Measurements from ENCODE around the gene NACAD. TPM values are rescaled to one million over a fixed set of nuclear protein-coding genes. Genes with fewer than 3 reads are reported as not detected.

The NACAD gene
- total and polyA plus RNA-seq, 8 donors: 2.0 to 10.9 (median 9.3) TPM

- H3K4me1 ChIP-seq: no peaks in the 10 kb centered on the region
- peaks cover 0 to 54% of the 10 kb centered on the region in 2 donors for H3K36me3 ChIP-seq
- TF ChIP-seq CTCF (IDR thresholded peaks at IDR 0.05): no peak
- no peak overlapping the region for H3K27ac ChIP-seq
- intact Hi-C loops (cut with DNase I): no loop called here
- H3K27me3 ChIP-seq: no peaks in the 10 kb centered on the region
- no peaks in the 10 kb centered on the region for H3K9me3 ChIP-seq
- ATAC-seq (no peak), DNase-seq (no peak)
- H3K4me3 ChIP-seq: no peak overlapping the region
Observed at GRCh38 chr7:45048748-45049147, 40.0 kb downstream of the NACAD start.

DNA sequence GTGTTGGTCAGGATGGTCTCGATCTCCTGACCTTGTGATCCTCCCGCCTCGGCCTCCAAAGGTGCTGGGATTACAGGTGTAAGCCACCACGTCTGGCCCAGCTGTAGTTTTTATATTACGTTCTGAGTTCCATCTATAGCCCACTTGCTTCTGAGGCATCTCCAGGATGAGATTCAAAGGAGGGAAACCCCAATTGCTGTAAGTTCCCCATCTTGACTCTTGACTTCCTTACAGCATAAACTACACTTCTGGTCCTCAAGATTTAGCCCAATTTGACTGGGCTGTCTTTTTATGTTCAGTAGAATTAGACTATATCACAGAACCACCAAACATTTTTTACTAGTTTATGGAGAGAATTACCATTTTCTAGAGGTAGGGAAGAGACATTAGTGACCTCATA lies 44.4 kb downstream of the NACAD start:
- Histone ChIP-seq H3K36me3 (peaks cover 0 to 77% of the 10 kb centered on the region in 2 donors), H3K27ac (no peak overlapping the region), H3K4me1 (no peaks in the 10 kb centered on the region), H3K9me3 (no peaks in the 10 kb centered on the region), H3K4me3 (no peak overlapping the region), H3K27me3 (no peaks in the 10 kb centered on the region)
- no peak for TF ChIP-seq CTCF (IDR thresholded peaks at IDR 0.05)
- intact Hi-C loops (cut with DNase I): no loop called here
- ATAC-seq (no peak), DNase-seq (no peak)

- Histone ChIP-seq H3K36me3 (peaks cover 0 to 67% of the 10 kb centered on the region in 2 donors), H3K4me1 (peaks cover 0 to 25% of the 10 kb centered on the region in 2 donors), H3K27me3 (no peaks in the 10 kb centered on the region), H3K27ac (no peak overlapping the region), H3K9me3 (no peaks in the 10 kb centered on the region), H3K4me3 (no peak overlapping the region)
- no peak for TF ChIP-seq CTCF (IDR thresholded peaks at IDR 0.05)
- ATAC-seq (no peak), DNase-seq (no peak)
- intact Hi-C loops (cut with DNase I): no loop called here
Observed at GRCh38 chr7:45039106-45039505, 49.7 kb downstream of the NACAD start.

DNA sequence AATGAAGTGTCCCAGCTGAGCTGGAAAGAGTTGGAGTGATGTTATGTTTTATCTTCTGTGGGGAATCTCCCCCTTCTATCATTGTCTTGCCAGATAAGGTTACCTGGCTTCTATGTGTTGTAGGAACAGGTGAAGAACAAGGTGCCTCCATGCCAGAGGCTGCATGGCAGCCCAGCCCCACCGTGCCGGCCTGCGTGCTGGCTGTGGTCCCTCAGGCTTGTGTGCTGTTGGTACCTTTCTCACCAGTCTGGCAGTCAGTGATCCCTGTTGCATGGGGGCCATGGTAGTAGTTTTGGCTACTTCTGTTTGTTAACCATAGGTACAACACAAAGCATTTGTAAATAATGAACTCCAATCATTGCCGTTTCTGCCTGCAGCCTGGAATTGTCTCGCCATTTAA lies 50.9 kb downstream of the NACAD start:
- no peaks in the 10 kb centered on the region for H3K27me3 ChIP-seq
- H3K4me1 ChIP-seq: peaks cover 2 to 34% of the 10 kb centered on the region in 2 donors
- intact Hi-C loops (cut with DNase I): no loop called here
- H3K27ac ChIP-seq: no peak overlapping the region
- no peaks in the 10 kb centered on the region for H3K9me3 ChIP-seq
- H3K36me3 ChIP-seq: peaks cover 0 to 54% of the 10 kb centered on the region in 2 donors
- ATAC-seq: no peak
- no peak for DNase-seq
- no peak overlapping the region for H3K4me3 ChIP-seq
- TF ChIP-seq CTCF (IDR thresholded peaks at IDR 0.05): no peak

- no peak for ATAC-seq
- Histone ChIP-seq H3K27ac (no peak overlapping the region), H3K36me3 (peaks cover 0 to 44% of the 10 kb centered on the region in 2 donors), H3K9me3 (no peaks in the 10 kb centered on the region), H3K27me3 (no peaks in the 10 kb centered on the region), H3K4me3 (no peak overlapping the region), H3K4me1 (peaks cover 2 to 45% of the 10 kb centered on the region in 2 donors)
- DNase-seq: no peak
- TF ChIP-seq CTCF (IDR thresholded peaks at IDR 0.05): no peak
- intact Hi-C loops (cut with DNase I): no loop called here
Observed at GRCh38 chr7:45036796-45037195, 52.0 kb downstream of the NACAD start.

All from left lung (tissue), 10 donors.